Fibroblast of lung (primary cell): ENCODE results near the gene VAV2. TPM values are rescaled to one million over a fixed set of nuclear protein-coding genes. Genes with fewer than 3 reads are reported as not detected.

ENCODE experiments used
- DNase-seq, 2 donors: peaks; one replicate each; pipeline versions ENCODE4 v3.0.0 to v3.0.0-alpha.2; 2010; ENCODE audit warnings: low read depth in 2 of 2
- H2AFZ ChIP-seq: 2 replicates; pipeline ENCODE4 v1.5.1; 2012; ENCODE audit warnings: low read length, control low read depth, inconsistent platforms
- H3K27ac ChIP-seq: 2 replicates; pipeline ENCODE4 v1.5.1; 2011; ENCODE audit warnings: low read length, control low read depth; ENCODE audit not compliant: insufficient read depth
- H3K27me3 ChIP-seq: 2 replicates; pipeline ENCODE4 v1.5.1; 2011; ENCODE audit warnings: mild to moderate bottlenecking, low read length; ENCODE audit not compliant: control insufficient read depth, insufficient read depth
- H3K36me3 ChIP-seq: 2 replicates; pipeline ENCODE4 v1.5.1; 2011; ENCODE audit warnings: low read length; ENCODE audit not compliant: control insufficient read depth, insufficient read depth
- H3K4me1 ChIP-seq: 2 replicates; pipeline ENCODE4 v1.5.1; 2011; ENCODE audit warnings: low read length; ENCODE audit not compliant: control insufficient read depth, insufficient read depth; ENCODE audit errors: extremely low read depth
- H3K4me2 ChIP-seq: 2 replicates; pipeline ENCODE4 v1.5.1; 2011; ENCODE audit warnings: low read length, control low read depth; ENCODE audit not compliant: insufficient read depth; ENCODE audit errors: extremely low read depth
- H3K4me3 ChIP-seq, 4 experiments: fragments of 200-600 bp in 1 of 4; sonication (generic) in 1 of 4; replicated peaks in 1 of 4; 2 replicates each; pipeline ENCODE4 v1.5.1; 2011 to 2016; ENCODE audit warnings: low read length in 4 of 4, low read depth in 3 of 4, mild to moderate bottlenecking in 3 of 4, control low read depth in 2 of 4, inconsistent platforms in 1 of 4, mixed read lengths in 1 of 4; ENCODE audit not compliant: insufficient read depth in 1 of 4; ENCODE audit errors: control extremely low read depth in 1 of 4
- H3K79me2 ChIP-seq: 2 replicates; pipeline ENCODE4 v1.5.1; 2012; ENCODE audit warnings: mild to moderate bottlenecking, low read length, inconsistent platforms; ENCODE audit not compliant: control insufficient read depth, insufficient read depth
- H3K9ac ChIP-seq: 2 replicates; pipeline ENCODE4 v1.5.1; 2011; ENCODE audit warnings: mild to moderate bottlenecking, low read length, control low read depth; ENCODE audit not compliant: insufficient read depth
- H3K9me3 ChIP-seq: 2 replicates; pipeline ENCODE4 v1.5.1; 2012; ENCODE audit warnings: low read depth, low read length; ENCODE audit not compliant: control insufficient read depth, insufficient read depth
- H4K20me1 ChIP-seq: 2 replicates; pipeline ENCODE4 v1.5.1; 2011; ENCODE audit warnings: low read length; ENCODE audit not compliant: control insufficient read depth, insufficient read depth; ENCODE audit errors: extremely low read depth
- EZH2 ChIP-seq: IDR thresholded peaks from 2 replicates; pipeline ENCODE4 v1.5.1; 2012; ENCODE audit warnings: low read length, control low read depth, mild to moderate bottlenecking; ENCODE audit errors: missing control alignments
- polyA plus RNA-seq, 2 donors: library from polyadenylated mRNA; depleted of rRNA in 1 of 2; stranded (reverse) in 1 of 2; unstranded in 1 of 2; fragments of >200 nt; gene quantifications; 2 replicates each; pipeline ENCODE4 v1.2.1, GENCODE V29; 2011 to 2012; ENCODE audit warnings: missing spikeins in 1 of 2
- total RNA-seq: library from RNA; depleted of rRNA; stranded (reverse); fragments of >200 nt; gene quantifications from 2 replicates; pipeline ENCODE4 v1.2.1, GENCODE V29; 2014
- TF ChIP-seq, protein P1 (sequence below), 2 donors: IDR thresholded peaks in 1 of 2; conservative IDR thresholded peaks in 1 of 2; 1 replicate in 1 of 2; 2 replicates in 1 of 2; pipeline ENCODE4 v1.5.1; 2011 to 2012; ENCODE audit warnings: low read length in 2 of 2, control low read depth in 1 of 2, inconsistent platforms in 1 of 2, low read depth in 1 of 2, mild to moderate bottlenecking in 1 of 2

The VAV2 gene
- total and polyA plus RNA-seq, 2 donors (not counting 1 experiment from before 2014, with no cell fraction given) = 13.7 to 17.7 TPM

DNA sequence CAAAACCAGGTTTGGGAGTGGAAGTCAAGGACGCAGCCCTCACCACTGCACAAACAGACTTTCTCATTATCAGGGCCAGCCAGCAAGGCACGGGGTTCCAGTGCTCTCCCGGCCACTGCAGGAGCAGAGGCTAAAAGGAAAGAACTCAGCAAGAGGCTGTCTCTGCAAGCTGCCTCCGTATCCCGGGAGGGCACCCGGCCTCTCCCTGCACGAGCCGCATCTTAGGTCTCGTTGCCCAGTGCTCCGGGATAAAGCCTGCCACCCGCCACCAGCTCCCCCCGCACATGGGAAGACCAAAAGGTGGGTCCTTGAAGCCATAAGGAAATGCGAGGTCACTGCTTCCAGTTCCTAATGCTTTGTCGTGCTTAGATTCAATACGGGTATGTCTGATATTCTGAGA lies 136.8 kb downstream of the VAV2 start:
- H3K4me2 ChIP-seq = peak overlapping the region; percentile 68
- H3K79me2 ChIP-seq = peaks cover 3% of the 10 kb centered on the region
- no peak overlapping the region for H3K4me3 ChIP-seq
- H3K36me3 ChIP-seq = no peaks in the 10 kb centered on the region
- no peaks in the 10 kb centered on the region for H3K27me3 ChIP-seq
- H3K27ac ChIP-seq = peak overlapping the region; percentile 82
- no peak overlapping the region for H2AFZ ChIP-seq
- DNase-seq = no peak
- H3K9ac ChIP-seq = peak overlapping the region; percentile 39
- TF ChIP-seq EZH2 = no peak
- TF ChIP-seq, protein P1, sequence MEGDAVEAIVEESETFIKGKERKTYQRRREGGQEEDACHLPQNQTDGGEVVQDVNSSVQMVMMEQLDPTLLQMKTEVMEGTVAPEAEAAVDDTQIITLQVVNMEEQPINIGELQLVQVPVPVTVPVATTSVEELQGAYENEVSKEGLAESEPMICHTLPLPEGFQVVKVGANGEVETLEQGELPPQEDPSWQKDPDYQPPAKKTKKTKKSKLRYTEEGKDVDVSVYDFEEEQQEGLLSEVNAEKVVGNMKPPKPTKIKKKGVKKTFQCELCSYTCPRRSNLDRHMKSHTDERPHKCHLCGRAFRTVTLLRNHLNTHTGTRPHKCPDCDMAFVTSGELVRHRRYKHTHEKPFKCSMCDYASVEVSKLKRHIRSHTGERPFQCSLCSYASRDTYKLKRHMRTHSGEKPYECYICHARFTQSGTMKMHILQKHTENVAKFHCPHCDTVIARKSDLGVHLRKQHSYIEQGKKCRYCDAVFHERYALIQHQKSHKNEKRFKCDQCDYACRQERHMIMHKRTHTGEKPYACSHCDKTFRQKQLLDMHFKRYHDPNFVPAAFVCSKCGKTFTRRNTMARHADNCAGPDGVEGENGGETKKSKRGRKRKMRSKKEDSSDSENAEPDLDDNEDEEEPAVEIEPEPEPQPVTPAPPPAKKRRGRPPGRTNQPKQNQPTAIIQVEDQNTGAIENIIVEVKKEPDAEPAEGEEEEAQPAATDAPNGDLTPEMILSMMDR (conservative IDR thresholded peaks at IDR 0.05 in 1 of 2, IDR thresholded peaks at IDR 0.05 in 1 of 2; ENCODE audit: low read depth in 1 of 2, low read length in 2 of 2) = no peak
- H3K9me3 ChIP-seq = no peaks in the 10 kb centered on the region
- H4K20me1 ChIP-seq = no peaks in the 10 kb centered on the region
- peaks cover 17% of the 10 kb centered on the region for H3K4me1 ChIP-seq

DNA sequence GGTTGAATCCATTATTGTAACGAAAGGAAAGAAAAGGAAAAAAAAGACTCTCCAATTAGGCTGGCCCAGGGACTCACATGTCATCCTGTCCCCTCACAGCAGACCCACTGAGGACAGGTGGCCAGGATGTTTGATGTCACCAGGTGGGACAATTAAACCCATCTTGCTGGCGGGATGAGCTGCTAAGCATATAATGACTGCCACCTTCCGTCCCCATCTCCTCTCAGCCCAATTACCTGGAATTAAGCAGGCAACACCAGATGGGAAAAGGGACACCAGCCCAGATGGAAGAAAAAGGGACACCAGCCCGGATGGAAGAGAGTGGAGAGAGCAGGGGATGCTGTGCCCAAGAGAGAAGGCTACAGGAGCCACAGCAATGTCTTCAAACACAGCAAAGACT lies 137.4 kb downstream of the VAV2 start:
- TF ChIP-seq EZH2 = no peak
- TF ChIP-seq, protein P1 (conservative IDR thresholded peaks at IDR 0.05 in 1 of 2, IDR thresholded peaks at IDR 0.05 in 1 of 2; ENCODE audit: low read depth in 1 of 2, low read length in 2 of 2) = no peak
- H3K79me2 ChIP-seq = peaks cover 3% of the 10 kb centered on the region
- H4K20me1 ChIP-seq = no peaks in the 10 kb centered on the region

DNA sequence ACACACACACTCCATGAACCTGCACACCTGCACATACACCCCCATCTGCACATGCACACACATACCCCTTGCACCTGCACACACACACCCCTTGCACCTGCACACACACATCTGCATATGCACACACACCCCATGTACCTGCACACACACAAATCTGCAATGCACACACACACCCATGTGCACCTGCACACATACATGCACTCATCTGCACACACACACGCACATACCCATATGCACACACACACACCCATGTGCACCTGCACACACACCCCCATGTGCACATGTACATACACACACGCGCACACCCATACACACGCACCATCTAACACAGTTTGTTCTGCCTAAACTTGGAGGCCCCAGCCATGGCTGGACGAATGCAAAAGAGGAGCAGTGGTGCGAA lies 138.1 kb downstream of the VAV2 start:
- Histone ChIP-seq H3K4me2 (no peak overlapping the region), H3K9me3 (no peaks in the 10 kb centered on the region), H4K20me1 (no peaks in the 10 kb centered on the region), H3K9ac (no peak overlapping the region), H3K36me3 (no peaks in the 10 kb centered on the region), H3K27me3 (no peaks in the 10 kb centered on the region), H3K79me2 (peaks cover 3% of the 10 kb centered on the region), H3K27ac (no peak overlapping the region), H2AFZ (no peak overlapping the region), H3K4me3 (no peak overlapping the region), H3K4me1 (peaks cover 17% of the 10 kb centered on the region)
- no peak for TF ChIP-seq EZH2
- TF ChIP-seq, protein P1 (conservative IDR thresholded peaks at IDR 0.05 in 1 of 2, IDR thresholded peaks at IDR 0.05 in 1 of 2; ENCODE audit: low read depth in 1 of 2, low read length in 2 of 2) = no peak
- no peak for DNase-seq

More for the DNA sequence above, 137.4 kb downstream of the VAV2 start:
- no peak for DNase-seq
- Histone ChIP-seq H3K4me3 (no peak overlapping the region), H3K4me2 (no peak overlapping the region), H2AFZ (no peak overlapping the region), H3K9me3 (no peaks in the 10 kb centered on the region), H3K9ac (peak overlapping the region; percentile 39), H3K36me3 (no peaks in the 10 kb centered on the region), H3K4me1 (peaks cover 17% of the 10 kb centered on the region), H3K27me3 (no peaks in the 10 kb centered on the region), H3K27ac (peak overlapping the region; percentile 82)
